Astrocyte of the spinal cord (primary cell): ENCODE results near the gene KLF11.
A peak's percentile ranks its signal among the peaks of the same experiment; 100 is the strongest.
"Not testable (repeated sequence)": the region's sequence is repeated elsewhere in the genome, so short reads cannot be mapped to it uniquely, and the experiment has no call there.

Experiments
- DNase-seq: peaks from one replicate; pipeline ENCODE4 v3.0.0; 2011; ENCODE audit warnings: low read depth, low spot score
- H3K4me3 ChIP-seq: 2 replicates; pipeline ENCODE4 v1.5.1; 2011; ENCODE audit warnings: low read depth, mild to moderate bottlenecking, low read length, moderate library complexity
- in situ Hi-C: cut with HindIII; loops from 2 replicates; pipeline ENCODE4 v1.10.0; 2017; ENCODE audit warnings: low sequenced_read_pairs
- TF ChIP-seq, protein P1 (sequence below): IDR thresholded peaks from 2 replicates; pipeline ENCODE4 v1.5.1; 2012; ENCODE audit warnings: low read depth, mild to moderate bottlenecking, low read length, inconsistent platforms

The KLF11 gene

DNA sequence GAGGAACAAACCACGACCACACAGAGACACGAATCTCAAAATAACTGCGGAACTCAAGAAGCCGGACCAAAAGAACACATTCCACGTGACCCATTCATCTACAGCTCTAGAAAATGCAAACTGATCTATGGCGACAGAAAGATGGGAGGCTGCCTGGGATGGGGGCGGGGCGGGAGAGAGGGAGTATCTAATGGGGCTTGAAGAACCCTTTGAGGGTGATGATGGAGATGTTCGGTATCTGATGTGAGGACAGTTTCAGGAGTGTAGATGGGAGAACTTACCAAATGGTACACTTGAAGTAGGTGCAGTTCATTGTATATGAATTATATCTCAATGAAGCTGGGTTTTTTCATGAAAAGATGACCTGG is 34.6 kb upstream of the KLF11 start:
- H3K4me3 ChIP-seq, result no peak overlapping the region
- TF ChIP-seq, protein P1, sequence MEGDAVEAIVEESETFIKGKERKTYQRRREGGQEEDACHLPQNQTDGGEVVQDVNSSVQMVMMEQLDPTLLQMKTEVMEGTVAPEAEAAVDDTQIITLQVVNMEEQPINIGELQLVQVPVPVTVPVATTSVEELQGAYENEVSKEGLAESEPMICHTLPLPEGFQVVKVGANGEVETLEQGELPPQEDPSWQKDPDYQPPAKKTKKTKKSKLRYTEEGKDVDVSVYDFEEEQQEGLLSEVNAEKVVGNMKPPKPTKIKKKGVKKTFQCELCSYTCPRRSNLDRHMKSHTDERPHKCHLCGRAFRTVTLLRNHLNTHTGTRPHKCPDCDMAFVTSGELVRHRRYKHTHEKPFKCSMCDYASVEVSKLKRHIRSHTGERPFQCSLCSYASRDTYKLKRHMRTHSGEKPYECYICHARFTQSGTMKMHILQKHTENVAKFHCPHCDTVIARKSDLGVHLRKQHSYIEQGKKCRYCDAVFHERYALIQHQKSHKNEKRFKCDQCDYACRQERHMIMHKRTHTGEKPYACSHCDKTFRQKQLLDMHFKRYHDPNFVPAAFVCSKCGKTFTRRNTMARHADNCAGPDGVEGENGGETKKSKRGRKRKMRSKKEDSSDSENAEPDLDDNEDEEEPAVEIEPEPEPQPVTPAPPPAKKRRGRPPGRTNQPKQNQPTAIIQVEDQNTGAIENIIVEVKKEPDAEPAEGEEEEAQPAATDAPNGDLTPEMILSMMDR, result no peak
- DNase-seq, result no peak
- in situ Hi-C loops, result no loop called here

DNA sequence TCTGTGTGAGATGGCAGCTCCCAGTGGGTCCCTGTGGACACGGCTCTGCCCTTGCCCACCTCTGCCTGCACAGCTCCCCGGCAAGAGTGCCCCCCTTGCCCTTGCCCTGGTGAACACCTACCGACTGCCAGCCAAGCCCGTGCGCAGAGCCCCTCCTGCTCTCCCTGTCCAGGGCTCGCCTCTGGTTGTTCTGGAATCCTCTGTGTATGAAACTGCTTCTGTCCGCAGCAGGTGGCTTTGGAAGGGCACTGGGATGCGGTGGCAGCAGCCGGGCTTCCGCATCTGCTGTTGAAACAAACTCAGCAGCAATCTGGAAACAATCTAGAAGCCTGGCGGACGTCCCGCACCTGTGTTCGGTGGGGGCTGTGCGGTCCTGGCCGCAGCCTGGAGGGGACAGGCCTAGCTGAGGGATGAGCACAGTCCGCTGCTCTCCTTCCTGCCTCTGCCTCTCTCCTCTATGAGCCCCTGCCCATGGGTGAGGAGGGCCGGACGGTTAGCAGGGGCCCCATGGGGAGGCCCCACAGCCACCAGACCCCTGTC is 34.0 kb upstream of the KLF11 start:
- H3K4me3 ChIP-seq, result no peak overlapping the region
- no peak for DNase-seq
- TF ChIP-seq, protein P1, result no peak
- in situ Hi-C loops, result no loop called here

DNA sequence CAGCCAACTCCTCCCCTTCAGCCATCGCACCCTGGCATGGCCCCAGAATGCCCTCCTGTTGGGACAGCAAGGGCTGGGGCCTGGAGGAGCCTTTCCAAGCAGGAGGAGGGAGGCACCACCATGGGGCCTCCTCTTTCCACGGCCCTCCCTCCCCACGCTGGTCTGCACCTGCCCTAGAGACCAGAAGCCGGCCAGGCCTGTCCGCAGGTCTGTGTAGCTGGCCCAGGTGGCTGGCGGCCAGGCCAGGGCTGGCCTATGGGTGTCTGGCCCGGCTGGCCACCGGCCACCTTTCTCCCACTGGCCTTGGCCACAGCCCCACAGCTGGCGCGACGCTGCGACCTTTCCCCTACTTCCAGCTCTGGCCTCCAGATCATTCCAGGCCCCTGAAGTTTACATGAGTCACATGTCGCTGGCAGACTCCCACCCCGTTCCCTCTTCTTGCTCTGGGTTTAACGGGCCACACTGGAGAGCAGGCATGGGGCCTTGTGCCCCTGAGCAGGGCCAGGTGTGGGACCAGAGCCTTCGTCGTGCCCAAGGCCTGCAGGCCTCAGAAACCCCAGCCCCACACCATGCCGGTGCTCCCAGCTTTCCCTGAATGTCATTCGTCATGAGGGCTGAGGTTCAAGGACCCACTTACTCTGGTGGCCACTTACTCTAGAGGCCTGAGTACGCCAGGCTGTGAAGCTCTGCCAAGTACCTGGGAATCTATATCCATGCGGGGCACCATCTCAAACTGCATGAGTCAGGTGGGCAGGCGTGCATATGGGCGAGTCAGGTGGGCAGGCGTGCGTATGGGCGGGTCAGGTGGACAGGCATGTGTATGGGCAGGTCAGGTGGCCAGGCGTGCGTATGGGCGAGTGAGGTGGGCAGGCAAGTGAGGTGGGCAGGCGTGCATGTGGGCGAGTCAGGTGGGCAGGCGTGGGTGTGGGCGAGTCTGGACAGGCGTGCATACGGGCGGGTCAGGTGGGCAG is 33.3 kb upstream of the KLF11 start:
- in situ Hi-C loops, result no loop called here
- no peak overlapping the region for H3K4me3 ChIP-seq
- TF ChIP-seq, protein P1, result no peak
- DNase-seq, result peak; percentile 5

DNA sequence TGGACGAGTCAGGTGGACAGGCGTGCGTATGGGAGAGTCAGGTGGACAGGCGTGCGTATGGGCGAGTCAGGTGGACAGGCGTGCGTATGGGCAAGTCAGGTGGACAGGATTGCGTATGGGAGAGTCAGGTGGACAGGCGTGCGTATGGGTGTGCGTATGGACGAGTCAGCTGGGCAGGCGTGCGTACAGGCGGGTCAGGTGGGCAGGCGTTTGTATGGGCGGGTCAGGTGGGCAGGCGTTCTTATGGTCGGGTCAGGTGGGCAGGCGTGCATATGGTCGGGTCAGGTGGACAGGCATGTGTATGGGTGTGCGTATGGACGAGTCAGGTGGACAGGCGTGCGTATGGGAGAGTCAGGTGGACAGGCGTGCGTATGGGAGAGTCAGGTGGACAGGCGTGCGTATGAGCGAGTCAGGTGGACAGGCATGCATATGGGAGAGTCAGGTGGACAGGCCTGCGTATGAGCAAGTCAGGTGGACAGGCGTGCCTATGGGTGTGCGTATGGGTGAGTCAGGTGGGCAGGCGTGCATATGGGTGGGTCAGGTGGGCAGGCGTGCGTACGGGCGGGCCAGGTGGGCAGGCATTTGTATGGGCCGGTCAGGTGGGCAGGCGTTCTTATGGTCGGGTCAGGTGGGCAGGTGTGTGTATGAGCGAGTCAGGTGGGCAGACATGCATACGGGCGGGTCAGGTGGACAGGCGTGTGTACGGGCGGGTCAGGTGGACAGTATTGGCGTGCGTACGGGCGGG is 32.3 kb upstream of the KLF11 start:
- H3K4me3 ChIP-seq, DNase-seq, in situ Hi-C loops: not testable (repeated sequence)

DNA sequence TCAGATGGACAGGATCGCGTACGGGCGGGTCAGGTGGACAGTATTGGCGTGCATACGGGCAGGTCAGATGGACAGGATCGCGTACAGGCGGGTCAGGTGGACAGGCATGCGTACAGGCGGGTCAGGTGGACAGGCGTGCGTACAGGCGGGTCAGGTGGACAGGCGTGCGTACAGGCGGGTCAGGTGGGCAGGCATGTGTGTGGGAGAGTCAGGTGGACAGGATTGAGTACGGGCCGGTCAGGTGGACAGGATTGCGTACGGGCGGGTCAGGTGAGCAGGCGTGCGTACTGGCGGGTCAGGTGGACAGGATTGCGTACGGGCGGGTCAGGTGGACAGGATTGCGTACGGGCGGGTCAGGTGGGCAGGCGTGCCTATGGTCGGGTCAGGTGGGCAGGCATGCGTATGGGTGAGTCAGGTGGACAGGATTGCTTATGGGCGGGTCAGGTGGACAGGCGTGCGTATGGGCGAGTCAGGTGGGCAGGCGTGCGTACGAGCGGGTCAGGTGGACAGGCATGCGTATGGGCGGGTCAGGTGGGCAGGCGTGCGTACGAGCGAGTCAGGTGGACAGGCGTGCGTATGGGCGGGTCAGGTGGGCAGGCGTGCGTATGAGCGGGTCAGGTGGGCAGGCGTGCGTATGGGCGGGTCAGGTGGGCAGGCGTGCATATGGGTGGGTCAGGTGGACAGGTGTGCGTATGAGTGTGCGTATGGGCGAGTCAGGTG is 31.6 kb upstream of the KLF11 start:
- DNase-seq, in situ Hi-C loops, H3K4me3 ChIP-seq: not testable (repeated sequence)

DNA sequence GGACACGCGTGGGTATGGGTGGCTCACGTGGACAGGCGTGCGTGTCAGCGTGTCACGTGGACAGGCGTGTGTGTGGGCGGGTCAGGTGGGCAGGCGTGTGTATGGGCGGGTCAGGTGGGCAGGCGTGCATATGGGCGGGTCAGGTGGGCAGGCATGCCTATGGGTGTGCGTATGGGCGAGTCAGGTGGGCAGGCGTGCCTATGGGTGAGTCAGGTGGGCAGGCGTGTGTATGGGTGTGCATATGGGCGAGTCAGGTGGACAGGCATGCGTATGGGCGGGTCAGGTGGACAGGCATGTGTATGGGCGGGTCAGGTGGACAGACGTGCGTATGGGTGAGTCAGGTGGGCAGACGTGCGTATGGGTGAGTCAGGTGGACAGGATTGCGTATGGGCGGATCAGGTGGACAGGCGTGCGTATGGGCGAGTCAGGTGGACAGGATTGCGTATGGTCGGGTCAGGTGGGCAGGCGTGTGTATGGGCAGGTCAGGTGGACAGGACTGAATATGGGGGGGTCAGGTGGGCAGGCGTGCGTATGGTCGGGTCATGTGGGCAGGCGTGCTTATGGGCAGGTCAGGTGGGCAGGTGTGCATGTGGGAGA is 30.9 kb upstream of the KLF11 start:
- in situ Hi-C loops, DNase-seq, H3K4me3 ChIP-seq: not testable (repeated sequence)

DNA sequence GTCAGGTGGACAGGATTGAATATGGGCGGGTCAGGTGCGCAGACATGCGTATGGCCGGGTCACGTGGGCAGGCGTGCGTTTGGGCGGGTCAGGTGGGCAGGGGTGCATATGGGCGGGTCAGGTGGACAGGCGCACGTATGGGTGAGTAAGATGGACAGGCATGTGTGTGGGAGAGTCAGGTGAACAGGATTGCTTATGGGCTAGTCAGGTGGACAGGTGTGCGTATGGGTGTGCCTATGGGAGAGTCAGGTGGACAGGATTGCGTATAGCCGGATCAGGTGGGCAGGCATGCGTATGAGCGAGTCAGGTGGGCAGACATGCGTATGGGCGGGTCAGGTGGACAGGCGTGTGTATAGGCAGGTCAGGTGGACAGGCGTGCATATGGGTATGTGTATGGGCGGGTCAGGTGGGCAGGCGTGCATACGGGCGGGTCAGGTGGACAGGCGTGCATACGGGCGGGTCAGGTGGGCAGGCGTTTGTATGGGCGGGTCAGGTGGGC is 30.3 kb upstream of the KLF11 start:
- no peak for DNase-seq
- TF ChIP-seq, protein P1, result no peak
- in situ Hi-C loops, result no loop called here
- H3K4me3 ChIP-seq, result no peak overlapping the region

DNA sequence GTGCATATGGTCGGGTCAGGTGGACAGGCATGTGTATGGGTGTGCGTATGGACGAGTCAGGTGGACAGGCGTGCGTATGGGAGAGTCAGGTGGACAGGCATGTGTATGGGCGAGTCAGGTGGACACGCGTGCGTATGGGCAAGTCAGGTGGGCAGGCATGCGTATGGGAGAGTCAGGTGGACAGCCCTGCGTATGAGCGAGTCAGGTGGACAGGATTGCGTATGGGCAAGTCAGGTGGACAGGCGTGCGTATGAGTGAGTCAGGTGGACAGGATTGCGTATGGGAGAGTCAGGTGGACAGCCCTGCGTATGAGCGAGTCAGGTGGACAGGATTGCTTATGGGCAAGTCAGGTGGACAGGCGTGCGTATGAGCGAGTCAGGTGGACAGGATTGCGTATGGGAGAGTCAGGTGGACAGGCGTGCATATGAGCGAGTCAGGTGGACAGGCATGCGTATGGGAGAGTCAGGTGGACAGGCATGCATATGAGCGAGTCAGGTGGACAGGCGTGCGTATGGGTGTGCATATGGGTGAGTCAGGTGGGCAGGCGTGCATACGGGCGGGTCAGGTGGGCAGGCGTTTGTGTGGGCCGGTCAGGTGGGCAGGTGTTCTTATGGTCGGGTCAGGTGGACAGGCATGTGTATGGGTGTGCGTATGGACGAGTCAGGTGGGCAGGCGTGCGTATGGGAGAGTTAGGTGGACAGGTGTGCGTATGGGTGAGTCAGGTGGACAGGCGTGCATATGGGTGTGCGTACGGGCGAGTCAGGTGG is 29.5 kb upstream of the KLF11 start:
- H3K4me3 ChIP-seq, in situ Hi-C loops, DNase-seq: not testable (repeated sequence)
